ENCODE measurements around the gene DNAJC5G.
"Not testable (repeated sequence)": the region's sequence is repeated elsewhere in the genome, so short reads cannot be mapped to it uniquely, and the experiment has no call there.

Gene DNAJC5G

DNA sequence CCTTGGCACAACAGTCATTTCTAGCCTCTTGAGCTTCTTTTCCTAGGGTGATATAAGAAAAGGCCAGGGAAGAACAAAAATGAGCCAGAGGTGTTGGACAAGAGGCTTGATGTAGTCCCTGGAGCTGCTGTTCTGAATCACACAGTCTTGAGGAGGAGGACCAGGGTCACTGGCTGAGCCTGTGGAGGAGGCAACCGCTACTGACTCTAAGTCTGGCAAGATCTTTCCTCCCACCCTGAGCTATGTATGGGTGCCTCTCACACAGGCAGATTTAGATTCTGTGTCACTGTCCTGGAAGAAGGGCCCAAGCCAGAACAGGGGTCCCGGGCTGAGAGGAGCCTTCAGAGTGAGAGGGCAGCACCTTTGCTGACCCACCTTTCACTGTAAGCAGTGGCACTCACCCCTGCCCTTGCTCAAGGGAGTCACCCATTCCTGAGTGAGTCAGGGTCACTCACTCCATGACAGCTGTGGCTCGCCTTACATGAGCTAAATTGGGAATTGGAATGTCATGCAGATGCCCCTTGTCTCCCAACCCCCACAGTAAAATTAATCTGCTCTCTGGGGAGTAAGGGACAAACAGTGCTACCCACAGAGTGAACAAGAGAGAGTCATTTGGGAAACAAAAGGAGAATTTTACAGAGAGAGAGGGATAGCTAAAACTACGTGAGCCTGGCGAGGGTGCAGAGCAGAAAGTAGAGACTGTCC, 6.8 kb downstream of the DNAJC5G start, which contains the start of gene TRIM54:
Gene TRIM54, plus strand, starts transcription at position 575 of the 705 bp plus-strand sequence. CDS start 303 bp downstream, outside the sequence.
- DNase-seq: no peak

DNA sequence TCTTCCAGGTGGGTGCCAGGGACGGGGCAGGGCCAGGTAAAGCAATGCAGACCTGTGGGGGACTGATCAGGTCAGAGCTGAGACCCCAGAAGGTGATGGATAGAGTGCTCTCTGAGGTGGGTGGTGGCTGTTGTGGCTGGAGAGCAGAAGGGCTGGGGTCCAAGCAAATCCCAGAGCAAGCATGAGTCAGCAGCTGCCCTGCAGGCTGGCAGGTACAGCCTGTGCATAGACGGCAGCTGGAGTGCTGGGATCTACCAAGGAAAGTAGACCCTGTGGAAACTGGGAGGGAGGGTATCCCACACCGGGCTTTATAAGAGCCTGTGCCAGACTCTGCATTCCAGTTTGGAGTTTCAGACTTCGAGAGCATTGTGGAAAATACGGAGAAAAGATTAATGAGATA, 7.7 kb downstream of the DNAJC5G start:
- no peak for DNase-seq

DNA sequence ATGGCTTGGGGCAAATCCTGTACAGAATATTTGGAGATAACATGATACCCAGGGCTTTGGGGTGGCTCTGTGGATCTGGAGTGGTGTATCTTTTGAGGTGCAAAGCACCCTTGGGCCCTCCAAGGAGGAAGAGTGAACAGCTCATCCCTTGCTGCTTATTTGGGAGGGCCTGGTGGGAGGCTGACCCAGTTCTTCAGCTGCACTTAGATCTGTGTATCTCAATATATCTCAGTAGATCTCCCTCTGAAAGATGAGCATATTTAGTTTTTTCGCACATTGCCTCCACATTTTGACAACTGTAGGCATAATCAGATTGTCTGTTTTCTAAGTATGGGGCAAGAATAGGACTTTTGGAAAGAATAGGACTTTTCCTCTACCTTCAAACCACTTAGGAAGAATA, 9.8 kb downstream of the DNAJC5G start:
- no peak for DNase-seq

DNA sequence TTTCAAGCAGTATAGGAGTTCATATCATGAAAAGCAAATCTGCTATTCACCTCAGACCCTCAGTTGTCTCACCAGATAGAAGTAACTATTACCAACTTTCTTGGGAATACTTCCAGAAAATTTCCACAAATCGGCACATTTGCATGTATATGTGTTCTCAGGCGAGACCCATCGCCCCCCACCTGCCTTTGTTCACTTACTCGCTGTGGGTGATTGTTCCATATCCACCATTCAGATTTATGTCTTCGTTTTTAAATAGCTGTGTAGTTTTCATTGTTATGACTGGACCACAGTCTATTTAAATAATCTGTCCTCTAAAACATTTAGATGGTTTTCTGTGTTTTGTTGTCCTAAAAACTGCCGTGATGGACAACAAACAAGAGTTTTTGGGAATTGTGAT, 10.2 kb downstream of the DNAJC5G start:
- DNase-seq: no peak

DNA sequence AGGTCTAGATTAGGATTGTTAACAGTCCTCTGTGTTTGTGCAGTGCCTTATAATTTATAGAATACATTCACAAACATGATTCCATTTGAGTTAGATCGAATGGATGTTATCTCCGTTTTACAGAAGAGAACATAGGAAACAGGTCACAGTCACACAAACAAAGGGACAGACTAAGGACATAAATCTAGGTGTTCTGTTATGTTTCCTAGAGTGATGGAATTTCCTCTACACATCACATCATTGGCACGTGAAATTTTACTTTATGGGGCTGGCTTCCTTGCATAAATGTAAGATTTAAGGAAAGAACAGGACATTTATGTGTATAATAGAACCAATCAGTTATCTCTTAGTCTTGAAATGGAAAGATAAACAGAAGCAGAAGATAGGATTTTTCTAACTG, 13.4 kb downstream of the DNAJC5G start:
- no peak for DNase-seq

DNA sequence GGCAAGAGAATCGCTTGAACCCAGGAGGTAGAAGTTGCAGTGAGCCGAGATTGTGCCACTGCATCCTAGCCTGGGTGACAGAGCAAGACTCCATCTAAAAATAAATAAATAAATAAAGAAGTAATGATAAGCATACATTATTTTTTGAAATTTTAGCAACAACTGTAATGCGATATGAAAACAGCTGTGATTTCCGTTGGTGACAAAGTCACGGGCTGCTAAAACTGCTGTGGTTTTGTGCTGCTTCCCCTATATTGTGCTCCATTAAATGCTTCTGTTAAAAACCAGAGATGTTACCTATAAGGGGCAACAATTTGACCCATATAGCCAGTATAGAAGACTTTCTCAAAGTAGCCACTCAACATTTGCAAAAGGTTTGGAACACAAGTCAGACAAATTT, 15.3 kb downstream of the DNAJC5G start:
- no peak for DNase-seq

DNA sequence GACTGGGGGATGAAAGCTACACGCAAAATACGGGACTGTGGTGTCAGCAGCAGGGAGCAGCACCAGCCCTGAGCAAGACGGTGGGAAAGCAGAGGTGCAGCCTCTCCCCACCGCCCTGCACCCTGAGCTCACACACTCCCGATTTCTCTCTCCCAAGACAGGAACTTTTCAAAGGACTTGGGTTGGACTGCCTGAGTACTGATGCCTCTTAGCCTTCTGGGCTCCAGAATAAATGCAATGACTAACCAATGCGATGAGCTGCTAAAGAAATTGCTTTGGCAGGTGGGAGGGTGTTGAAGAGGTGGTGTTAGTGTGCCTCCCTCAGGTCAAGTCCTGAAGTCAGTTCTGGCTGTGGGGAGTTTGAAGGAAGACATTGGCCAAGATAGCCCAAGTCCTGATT, 16.6 kb downstream of the DNAJC5G start:
- DNase-seq: no peak

DNA sequence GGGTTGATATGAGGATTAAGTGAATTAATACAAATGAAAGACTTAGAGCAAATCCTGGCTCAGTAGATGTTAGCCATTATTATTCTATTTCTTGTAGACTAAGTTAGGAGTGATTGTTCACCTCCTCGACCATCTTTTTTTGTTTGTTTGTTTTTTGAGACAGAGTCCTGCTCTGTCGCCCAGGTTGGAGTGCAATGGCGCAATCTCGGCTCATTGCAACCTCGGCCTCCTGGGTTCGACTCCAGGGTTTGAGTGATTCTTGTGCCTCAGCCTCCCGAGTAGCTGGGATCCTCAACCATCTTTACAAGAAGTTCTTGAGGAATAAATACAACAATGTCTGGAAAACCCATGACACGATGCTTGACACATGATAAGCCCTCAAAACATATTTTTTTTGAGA, 19.7 kb downstream of the DNAJC5G start:
- DNase-seq: no peak

DNA sequence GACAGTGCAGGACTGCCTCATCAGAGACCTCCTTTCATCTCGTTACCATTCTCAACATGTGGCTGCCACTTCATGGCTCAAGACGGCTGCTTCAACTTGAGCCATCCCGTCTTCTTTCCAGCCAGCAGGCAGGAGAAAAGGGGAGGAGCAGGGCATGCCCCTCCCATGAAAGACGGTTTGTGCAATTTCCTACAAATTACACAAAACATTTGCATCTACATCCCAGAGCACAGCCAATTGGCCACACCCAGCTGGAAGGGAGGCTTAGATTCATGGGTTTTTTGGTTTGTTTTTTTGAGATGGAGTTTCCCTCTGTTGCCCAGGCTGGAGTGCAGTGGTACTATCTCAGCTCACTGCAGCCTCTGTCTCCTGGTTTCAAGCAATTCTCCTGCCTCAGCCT, 21.2 kb downstream of the DNAJC5G start:
- peak; percentile 79 for DNase-seq

DNA sequence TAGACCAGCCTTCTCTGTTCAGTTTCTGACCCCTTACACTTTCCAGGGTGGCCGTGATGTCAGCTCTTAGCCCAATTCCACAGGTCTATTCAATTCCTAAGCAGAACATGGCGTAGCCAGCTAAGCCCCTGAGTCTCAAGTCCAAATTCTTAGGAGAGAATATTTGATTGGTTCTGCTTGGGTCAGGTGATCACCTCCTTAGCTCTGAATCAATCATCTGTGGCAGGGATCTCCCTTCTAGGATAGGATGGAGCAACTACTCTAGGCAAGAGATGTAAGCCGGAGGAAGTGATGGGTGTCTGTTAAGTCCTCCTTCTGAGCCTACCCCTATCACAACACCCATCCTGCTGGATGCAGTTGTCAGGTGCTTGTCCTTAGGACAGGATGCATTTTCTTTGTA, 22.0 kb downstream of the DNAJC5G start:
- peak; percentile 24 for DNase-seq

DNA sequence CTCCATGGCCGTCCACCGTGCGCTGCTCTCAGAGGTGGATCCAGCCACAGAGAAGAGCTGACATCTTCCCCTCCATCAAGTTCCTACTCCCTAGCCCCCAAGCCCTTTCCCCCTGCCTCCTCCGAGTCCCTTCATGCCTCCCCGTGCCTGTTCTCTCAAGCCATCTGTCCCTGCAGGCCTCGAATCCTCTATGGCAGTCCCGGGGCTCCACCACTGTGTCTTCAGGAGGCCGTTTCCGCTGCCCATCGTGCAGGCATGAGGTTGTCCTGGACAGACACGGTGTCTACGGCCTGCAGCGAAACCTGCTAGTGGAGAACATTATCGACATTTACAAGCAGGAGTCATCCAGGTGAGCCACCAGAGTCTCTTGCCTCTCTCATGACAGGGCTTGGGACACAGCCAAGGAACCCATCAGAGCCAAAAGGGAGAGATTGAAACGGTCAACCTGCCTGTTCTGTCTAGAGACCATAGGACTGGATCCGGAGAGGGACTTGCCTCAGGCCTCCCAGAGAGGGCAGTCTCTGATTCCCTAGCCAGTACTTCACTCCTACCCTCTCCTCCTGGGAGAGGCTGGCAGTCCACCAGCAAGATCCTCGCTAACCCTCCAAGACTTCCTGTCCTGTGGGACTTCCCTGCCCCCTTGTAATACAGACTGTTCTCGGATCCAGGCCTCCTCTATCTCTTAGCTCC, 23.3 kb downstream of the DNAJC5G start:
- no peak for DNase-seq

DNA sequence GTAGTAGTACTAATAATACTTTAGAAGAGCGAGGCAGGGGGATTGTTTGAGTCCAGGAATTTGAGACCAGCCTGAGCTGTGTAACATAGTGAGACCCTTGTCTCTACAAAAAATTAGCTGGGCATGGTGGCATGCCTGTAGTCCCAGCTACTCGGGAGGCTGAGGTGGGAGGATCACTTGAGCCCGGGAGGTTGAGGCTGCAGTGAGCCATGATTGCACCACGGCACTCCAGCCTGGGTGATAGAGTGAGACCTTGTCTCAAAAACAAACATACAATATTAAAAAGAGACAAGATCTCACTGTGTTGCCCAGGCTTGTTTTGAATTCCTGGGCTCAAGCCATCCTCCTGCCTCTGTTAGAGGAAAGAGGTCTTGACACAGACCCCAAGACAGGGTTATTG, 25.4 kb downstream of the DNAJC5G start:
- DNase-seq: not testable (repeated sequence)

DNA sequence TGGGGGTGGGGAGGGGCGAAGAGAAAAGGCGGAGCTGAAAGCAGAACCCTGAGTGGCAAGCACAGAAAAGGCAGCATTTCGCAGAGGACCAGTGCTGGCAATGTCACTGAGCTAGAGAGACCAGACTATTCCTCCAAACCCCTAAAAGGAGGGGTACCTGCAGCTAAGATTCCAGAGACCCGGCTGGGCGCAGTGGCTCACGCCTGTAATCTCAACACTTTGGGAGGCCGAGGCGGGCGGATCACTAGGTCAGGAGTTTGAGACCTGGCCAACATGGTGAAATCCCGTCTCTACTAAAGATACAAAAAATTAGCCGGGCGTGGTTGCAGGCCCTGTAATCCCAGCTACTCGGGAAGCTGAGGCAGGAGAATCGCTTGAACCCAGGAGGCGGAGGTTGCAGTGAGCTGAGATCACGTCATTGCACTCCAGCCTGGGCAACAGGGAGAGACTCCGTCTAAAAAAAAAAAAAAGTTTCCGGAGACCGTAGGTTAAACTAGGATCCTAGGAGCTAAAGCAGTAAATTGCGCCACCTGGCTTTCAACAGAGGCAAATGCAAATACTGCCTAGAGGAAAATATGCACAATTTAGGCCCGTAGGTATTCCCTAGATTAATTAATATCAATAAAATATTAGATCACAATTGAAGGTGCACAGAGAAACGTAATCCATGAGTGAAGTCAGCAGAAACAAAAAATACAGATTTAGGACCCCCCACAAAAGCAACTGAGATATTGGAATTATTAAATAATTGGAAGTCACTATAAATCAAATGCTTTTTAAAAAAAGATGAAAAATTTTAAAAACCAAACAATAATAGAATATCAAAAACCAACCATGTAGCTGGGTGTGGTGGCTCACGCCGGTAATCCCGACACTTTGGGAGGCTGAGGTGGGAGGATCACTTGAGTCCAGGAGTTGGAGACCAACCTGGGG, 28.1 kb downstream of the DNAJC5G start:
- peak; percentile 85 for DNase-seq

DNA sequence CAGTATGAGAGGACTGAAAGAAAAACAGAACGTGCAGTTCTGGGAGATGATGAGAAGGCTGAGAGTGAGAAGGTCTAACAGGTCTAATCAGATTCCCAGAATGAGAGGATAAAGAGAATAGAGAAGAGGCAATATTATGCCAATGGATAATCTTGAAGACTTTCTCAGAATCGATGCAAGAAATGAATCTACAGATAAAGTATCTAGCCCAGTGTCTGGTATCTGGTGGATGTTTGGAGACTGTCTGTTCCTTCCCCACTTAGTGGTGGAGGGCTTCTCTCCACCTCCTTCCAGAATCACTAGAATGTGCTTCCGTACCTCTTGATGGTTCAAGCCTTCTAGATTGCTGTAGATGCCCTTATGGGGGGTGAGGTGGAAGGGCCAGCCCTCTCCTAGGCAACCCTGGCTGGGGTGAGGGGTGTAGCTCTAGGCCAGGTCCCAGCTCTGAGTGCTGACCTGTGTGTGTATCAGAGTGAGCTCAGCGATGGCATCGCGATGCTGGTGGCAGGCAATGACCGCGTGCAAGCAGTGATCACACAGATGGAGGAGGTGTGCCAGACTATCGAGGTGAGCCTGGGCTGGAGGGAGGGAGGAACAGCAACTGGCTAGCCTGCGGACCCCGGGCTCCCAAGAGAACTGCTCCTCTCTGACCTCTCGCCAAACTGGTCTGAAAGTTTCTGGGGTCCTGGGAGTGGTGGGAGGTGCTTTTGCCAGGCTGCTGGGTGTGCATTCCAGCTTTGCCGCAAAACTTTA, 29.4 kb downstream of the DNAJC5G start:
- DNase-seq: no peak

DNA sequence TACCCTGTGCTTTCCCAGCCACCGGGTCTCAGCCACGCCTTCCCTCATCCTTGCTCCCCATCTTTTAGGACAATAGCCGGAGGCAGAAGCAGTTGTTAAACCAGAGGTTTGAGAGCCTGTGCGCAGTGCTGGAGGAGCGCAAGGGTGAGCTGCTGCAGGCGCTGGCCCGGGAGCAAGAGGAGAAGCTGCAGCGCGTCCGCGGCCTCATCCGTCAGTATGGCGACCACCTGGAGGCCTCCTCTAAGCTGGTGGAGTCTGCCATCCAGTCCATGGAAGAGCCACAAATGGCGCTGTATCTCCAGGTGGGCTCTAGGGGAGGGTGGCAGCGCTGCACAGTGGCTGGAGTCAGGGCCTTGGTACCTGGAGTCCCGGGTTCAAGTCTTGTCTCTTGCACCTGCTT, 30.3 kb downstream of the DNAJC5G start:
- DNase-seq: no peak

DNA sequence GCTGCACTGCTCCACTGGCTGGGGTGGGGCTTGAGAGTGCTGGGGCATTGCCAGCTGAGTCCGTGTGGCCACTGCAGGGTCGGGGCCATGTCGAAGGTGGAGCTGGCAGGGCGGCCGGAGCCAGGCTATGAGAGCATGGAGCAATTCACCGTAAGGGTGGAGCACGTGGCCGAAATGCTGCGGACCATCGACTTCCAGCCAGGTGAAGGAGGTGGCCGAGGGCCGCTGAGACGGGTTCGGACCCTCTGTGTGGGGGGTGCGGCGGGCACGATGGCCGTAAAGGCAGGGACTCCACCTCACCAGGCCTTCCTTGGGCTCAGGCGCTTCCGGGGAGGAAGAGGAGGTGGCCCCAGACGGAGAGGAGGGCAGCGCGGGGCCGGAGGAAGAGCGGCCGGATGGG, 30.9 kb downstream of the DNAJC5G start:
- no peak for DNase-seq

DNA sequence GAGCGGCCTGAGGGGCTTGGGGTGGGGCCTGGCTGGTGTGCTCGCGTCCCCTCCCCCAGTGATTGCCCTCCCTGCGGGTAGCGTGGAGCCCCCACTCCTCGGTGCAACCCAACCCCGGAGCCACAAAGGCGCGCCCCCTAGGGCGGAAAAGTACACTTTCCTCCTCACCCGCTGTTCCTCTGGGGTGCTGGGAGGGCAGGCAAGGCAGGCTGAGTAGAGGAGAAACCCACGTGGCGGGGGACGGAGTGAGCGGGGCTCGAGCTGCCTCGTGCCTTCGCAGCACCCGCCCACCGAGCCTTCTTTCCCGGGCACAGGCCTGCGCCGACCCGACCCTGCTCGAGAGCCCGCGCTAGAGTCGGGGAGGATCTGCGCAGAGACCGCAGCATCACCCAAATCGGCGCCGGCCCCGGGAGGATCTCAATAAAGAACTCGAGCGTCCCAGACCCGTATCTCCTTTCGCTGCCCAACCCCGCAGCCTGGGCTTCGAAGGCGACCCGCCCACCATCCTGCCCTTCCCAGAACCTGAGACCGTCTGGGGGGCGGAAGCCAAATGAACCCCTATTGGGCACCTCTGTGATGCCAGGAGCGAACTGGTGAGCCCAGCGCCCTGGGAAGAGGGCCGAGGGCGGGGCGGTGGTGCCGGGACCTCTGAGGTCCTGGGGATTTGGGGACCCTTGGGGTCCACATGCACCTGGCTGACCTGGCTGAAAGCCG, 31.5 kb downstream of the DNAJC5G start:
- DNase-seq: no peak

DNA sequence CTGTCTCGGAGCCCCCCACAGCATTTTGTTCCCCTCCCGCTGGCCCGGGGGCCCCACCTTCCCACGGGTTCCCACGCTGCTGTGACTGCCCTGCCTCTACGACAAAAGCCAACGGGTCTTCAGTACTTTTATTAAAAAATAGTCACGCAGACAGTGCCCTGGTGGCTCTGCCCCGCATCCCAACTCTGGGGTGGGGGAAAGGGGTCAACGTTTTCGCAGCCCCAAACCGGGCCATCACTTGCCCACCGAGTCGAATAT, 32.0 kb downstream of the DNAJC5G start:
- DNase-seq: no peak

DNA sequence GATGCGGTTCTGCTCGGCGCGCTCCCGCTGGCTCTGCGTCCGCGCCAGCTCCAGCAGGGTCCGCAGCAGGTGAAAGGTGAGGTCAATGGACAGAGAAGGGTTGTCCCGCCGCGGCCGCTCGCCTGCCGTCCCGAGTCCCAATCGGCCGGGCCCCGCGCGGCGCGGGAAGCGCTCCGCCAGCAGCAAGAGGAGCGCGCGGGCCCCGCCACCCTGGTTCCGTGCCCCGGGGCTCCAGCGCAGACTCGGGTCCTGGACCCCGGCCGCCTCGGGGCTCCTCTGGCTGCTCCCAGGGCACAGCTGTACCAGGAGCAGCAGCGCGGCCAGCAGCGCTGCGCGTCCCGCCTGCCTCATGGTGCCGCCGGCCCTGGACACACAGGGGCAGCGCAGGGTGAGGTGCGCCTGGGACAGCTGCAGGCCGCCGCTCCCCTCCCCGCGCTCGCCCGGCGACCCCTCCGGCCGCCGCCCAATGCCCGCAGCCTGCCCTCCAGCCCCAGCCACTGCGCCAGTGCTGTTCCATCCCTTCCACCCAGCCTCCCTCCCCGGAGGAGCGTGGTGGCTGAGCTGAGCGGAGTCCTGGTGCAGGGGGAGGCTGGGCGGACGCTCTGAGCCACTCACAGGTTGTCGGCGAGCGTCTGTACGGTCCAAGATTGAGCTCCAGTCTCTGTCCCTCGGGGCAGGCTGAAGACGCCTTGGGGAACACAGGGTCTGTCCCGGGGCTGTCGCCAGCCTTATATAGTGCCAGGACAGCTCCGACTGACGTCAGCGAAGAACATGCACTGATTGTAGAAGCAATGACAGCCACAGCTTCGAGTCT, 32.5 kb downstream of the DNAJC5G start:
- no peak for DNase-seq

DNA sequence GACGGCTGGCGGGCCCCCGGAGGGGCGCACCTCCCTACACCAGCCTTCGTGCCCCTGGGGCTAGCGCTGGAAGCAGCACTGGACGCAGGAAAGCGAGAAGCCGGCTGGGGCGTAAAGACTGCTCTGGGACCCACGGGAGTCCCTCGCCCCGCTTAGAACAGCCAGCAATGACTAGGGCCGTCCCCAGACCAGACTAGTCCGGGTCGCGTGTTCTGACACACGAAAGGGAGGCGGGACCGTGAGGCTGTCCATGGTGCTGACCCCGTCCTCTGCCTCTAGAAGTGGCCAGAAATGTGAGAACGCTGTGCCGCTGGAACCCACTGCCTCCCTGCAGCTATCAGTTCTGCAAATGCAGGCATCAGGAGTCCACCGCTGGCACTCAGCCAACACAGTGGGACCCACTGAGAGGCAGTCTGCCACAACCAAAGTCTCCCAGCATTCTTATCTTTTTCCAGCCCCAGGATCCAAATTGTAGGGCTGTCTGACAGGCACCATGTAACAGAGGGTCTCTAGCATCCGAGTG, 33.2 kb downstream of the DNAJC5G start, which contains the start of gene UCN:
Gene UCN, minus strand, starts transcription at position 87 of the 523 bp plus-strand sequence. CDS start 550 bp downstream, outside the sequence.
- DNase-seq: no peak

DNA sequence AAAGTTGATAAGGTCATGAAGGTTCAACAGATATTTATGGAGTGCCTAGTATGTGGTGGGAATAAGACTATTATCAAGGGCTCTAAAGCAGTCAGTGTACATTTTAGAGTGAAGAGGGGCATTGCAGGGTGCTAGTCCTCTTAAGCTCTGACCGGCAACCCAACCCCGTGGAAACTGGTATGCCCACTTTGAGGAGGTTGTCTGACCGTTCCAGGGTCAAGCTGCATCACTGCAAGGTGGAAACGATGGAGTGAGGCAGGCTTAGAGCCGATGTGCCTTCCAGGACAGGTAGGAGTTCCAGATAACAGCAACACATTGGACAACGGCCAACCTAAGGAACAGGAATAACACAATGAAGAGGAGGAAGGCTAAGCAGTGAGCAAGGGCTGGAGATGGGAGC, 34.4 kb downstream of the DNAJC5G start:
- DNase-seq: no peak

Measured in inflammatory macrophage treated with lipopolysaccharide for 4 hours (primary cell).